K562 (cell line): ENCODE data around the gene MCM7. TPM values are rescaled to one million over a fixed set of nuclear protein-coding genes. Genes with fewer than 3 reads are reported as not detected.

Experiments
- ATAC-seq: fragments of 200-7000 bp; cut with Tn5 transposase; 3 replicates; pipeline ENCODE4 v1.9.1; 2020; ENCODE audit warnings: moderate library complexity
- BruUV-seq: library from RNA; stranded (reverse); fragments of 400-500 nt; replicated peaks from 2 replicates; lab custom pipeline; 2021; lab: Mats Ljungman, UMichigan
- CTCF ChIA-PET: fragments of 300-600 bp; formaldehyde crosslinking; extraction: SDS; loops from one replicate; lab custom pipeline; 2021; ENCODE audit warnings: low intra/inter-chr PET ratio; lab: Yijun Ruan, JAX
- POLR2A ChIA-PET: fragments of 300-600, 350-650 bp; sonication (Branson Sonifier 250); formaldehyde crosslinking; extraction: SDS; loops from one replicate; lab custom pipeline; 2021; ENCODE audit warnings: antibody characterized with exemption, inconsistent platforms; lab: Yijun Ruan, JAX
- DNase-seq, 4 experiments: peaks; one replicate each; pipeline versions ENCODE4 v3.0.0 to v3.0.0-alpha.2; 2011 to 2018; ENCODE audit warnings: low spot score in 3 of 4, mixed read lengths in 3 of 4; ENCODE audit errors: extremely low read depth in 1 of 4
- FAIRE-seq: peaks from 2 replicates; lab custom pipeline; 2011; peaks lifted over from hg19 to GRCh38; lab: Jason Lieb, UNC
- H2AFZ ChIP-seq: 2 replicates; pipeline ENCODE4 v1.6.0; 2011; ENCODE audit warnings: low read depth, low read length, control low read depth, inconsistent platforms
- H3K27ac ChIP-seq: fragments of 200-600 bp; 3 replicates; pipeline ENCODE4 v1.8.0; 2011; ENCODE audit warnings: low read depth, mild to moderate bottlenecking, control low read depth, inconsistent platforms, low read length, moderate library complexity, mixed read lengths; ENCODE audit errors: extremely low read depth
- H3K27me3 ChIP-seq, 2 experiments: fragments of 300-600 bp in 1 of 2; 2 replicates in 1 of 2; 3 replicates in 1 of 2; pipeline versions ENCODE4 v1.6.0 to v1.8.0; 2011; ENCODE audit warnings: inconsistent platforms in 2 of 2, low read length in 2 of 2, mild to moderate bottlenecking in 1 of 2, mixed read lengths in 1 of 2, moderate library complexity in 1 of 2; ENCODE audit not compliant: control insufficient read depth in 2 of 2, insufficient read depth in 2 of 2
- H3K36me3 ChIP-seq: fragments of 300-600 bp; 3 replicates; pipeline ENCODE4 v1.8.0; 2011; ENCODE audit warnings: mild to moderate bottlenecking, low read length, inconsistent platforms; ENCODE audit not compliant: control insufficient read depth, insufficient read depth
- H3K4me1 ChIP-seq, 2 experiments: fragments of 200-600 bp in 1 of 2; replicated peaks in 1 of 2; 2 replicates in 1 of 2; 3 replicates in 1 of 2; pipeline versions ENCODE4 v1.5.1 to v1.8.0; 2011; ENCODE audit warnings: inconsistent platforms in 2 of 2, low read length in 2 of 2, mild to moderate bottlenecking in 1 of 2, mixed read lengths in 1 of 2, moderate library complexity in 1 of 2; ENCODE audit not compliant: control insufficient read depth in 2 of 2, insufficient read depth in 2 of 2
- H3K4me2 ChIP-seq: 2 replicates; pipeline ENCODE4 v1.6.1; 2011; ENCODE audit warnings: low read length, control low read depth, inconsistent platforms, mixed read lengths; ENCODE audit not compliant: insufficient read depth
- H3K4me3 ChIP-seq: fragments of 200-600 bp; sonication (generic), shearing (Covaris generic); 2 replicates; pipeline ENCODE4 v1.5.1; 2016; ENCODE audit warnings: control low read depth, inconsistent platforms
- H3K79me2 ChIP-seq: fragments of 200-600 bp; 3 replicates; pipeline ENCODE4 v1.8.0; 2011; ENCODE audit warnings: low read length, inconsistent platforms; ENCODE audit not compliant: control insufficient read depth, insufficient read depth
- H3K9ac ChIP-seq, 2 experiments: 2 replicates each; pipeline versions ENCODE4 v1.6.0 to v1.6.1; 2011; ENCODE audit warnings: low read depth in 2 of 2, low read length in 2 of 2, control low read depth in 1 of 2, inconsistent platforms in 1 of 2, mild to moderate bottlenecking in 1 of 2, mixed read lengths in 1 of 2; ENCODE audit not compliant: insufficient read depth in 1 of 2
- H3K9me1 ChIP-seq: one replicate; pipeline ENCODE4 v1.6.0; 2011; ENCODE audit warnings: inconsistent platforms, mild to moderate bottlenecking, low read length, moderate library complexity; ENCODE audit not compliant: control insufficient read depth, insufficient read depth
- H3K9me3 ChIP-seq: replicated peaks from 2 replicates; pipeline ENCODE4 v1.5.1; 2011; ENCODE audit warnings: low read depth, low read length, inconsistent platforms; ENCODE audit not compliant: control insufficient read depth, insufficient read depth
- H4K20me1 ChIP-seq: replicated peaks from 2 replicates; pipeline ENCODE4 v1.6.1; 2011; ENCODE audit warnings: low read length, inconsistent platforms, mixed read lengths; ENCODE audit not compliant: control insufficient read depth, insufficient read depth
- ARID1B ChIP-seq: fragments of 450-650 bp; IDR thresholded peaks from 2 replicates; pipeline ENCODE4 v1.6.1; 2016; ENCODE audit warnings: antibody characterized with exemption, mild to moderate bottlenecking, inconsistent platforms
- CBFA2T2 ChIP-seq: fragments of 450-650 bp; conservative IDR thresholded peaks from 2 replicates; pipeline ENCODE4 v1.6.1; 2017; ENCODE audit warnings: mild to moderate bottlenecking
- CBFA2T3 ChIP-seq: fragments of 450-650 bp; IDR thresholded peaks from 2 replicates; pipeline ENCODE4 v1.6.1; 2017
- DACH1 ChIP-seq: fragments of 450-650 bp; IDR thresholded peaks from 2 replicates; pipeline ENCODE4 v1.6.1; 2018; ENCODE audit not compliant: partially characterized antibody
- FOXP4 ChIP-seq: sonication (generic); formaldehyde crosslinking; IDR thresholded peaks from 2 replicates; pipeline ENCODE4 v1.8.0; 2022; ENCODE audit warnings: mild to moderate bottlenecking, missing genetic modification reagents, borderline replicate concordance
- KDM1A ChIP-seq, 2 experiments: fragments of 450-650 bp; IDR thresholded peaks; 2 replicates each; pipeline ENCODE4 v1.6.1; 2016; ENCODE audit warnings: mild to moderate bottlenecking in 2 of 2
- MAFF ChIP-seq: IDR thresholded peaks from 2 replicates; pipeline ENCODE4 v1.6.1; 2012; ENCODE audit warnings: low read length, improper control_type of control experiment
- NCOR1 ChIP-seq: fragments of 450-650 bp; IDR thresholded peaks from 2 replicates; pipeline ENCODE4 v1.6.1; 2016; ENCODE audit warnings: mild to moderate bottlenecking, moderate library complexity
- NFE2 ChIP-seq: IDR thresholded peaks from 2 replicates; pipeline ENCODE4 v1.6.1; 2014; ENCODE audit warnings: antibody characterized with exemption, low read depth
- RBM39 ChIP-seq: fragments of 200-400 bp; formaldehyde crosslinking; optimal IDR thresholded peaks from 2 replicates; pipeline ENCODE3; 2018; ENCODE audit warnings: low read depth, low read length
- RCOR1 ChIP-seq, 2 experiments: IDR thresholded peaks; 2 replicates each; pipeline ENCODE4 v1.6.1; 2012; ENCODE audit warnings: low read depth in 2 of 2, low read length in 2 of 2, borderline replicate concordance in 1 of 2, improper control_type of control experiment in 1 of 2
- SOX6 ChIP-seq: fragments of 450-650 bp; IDR thresholded peaks from 2 replicates; pipeline ENCODE4 v1.6.1; 2014; ENCODE audit warnings: mild to moderate bottlenecking
- TAL1 ChIP-seq: fragments of 450-650 bp; IDR thresholded peaks from 2 replicates; pipeline ENCODE4 v1.6.1; 2016; ENCODE audit warnings: mild to moderate bottlenecking
- TCF3 ChIP-seq: sonication (generic); formaldehyde crosslinking; IDR thresholded peaks from 2 replicates; pipeline ENCODE4 v1.4.0; 2020; ENCODE audit warnings: mild to moderate bottlenecking, missing genetic modification reagents
- TFAP4 ChIP-seq: sonication (generic); formaldehyde crosslinking; IDR thresholded peaks from 2 replicates; pipeline ENCODE4 v1.8.0; 2022; ENCODE audit warnings: missing genetic modification reagents, mild to moderate bottlenecking, moderate library complexity, borderline replicate concordance
- WGBS: fragments of 100-300 bp; shearing (Covaris generic); methylation state at CpG from one replicate; pipeline ENCODE4 v1.1.6; 2016; ENCODE audit warnings: low coverage, mixed read lengths; ENCODE audit not compliant: insufficient coverage; ENCODE audit errors: missing lambda C conversion rate; 5-methylcytosine and 5-hydroxymethylcytosine counted together
- in situ Hi-C: fragments of 300-500 bp; cut with MboI; formaldehyde crosslinking; loops from 4 replicates; pipeline ENCODE4 v1.15.0; 2018; ENCODE audit warnings: inconsistent platforms, mixed read lengths
- intact Hi-C: fragments of 100-400 bp; cut with micrococcal nuclease; formaldehyde crosslinking; loops from 2 replicates; pipeline ENCODE4 v1.14.2; 2022
- polyA plus RNA-seq, 8 experiments: library from polyadenylated mRNA; depleted of rRNA in 4 of 8; stranded (reverse) in 5 of 8; unstranded in 3 of 8; fragments of >200 nt; fragmentation: Nextera tagmentation in 2 of 8; fragmentation: Illumina TruSeq in 1 of 8; extraction: Ambion mirVana in 2 of 8; extraction: Trizol in 1 of 8; gene quantifications; 2 replicates each; pipeline versions ENCODE4 v1.2.1 to v1.2.3, GENCODE V29; 2011 to 2014; ENCODE audit warnings: inconsistent platforms in 1 of 8, missing spikeins in 1 of 8
- total RNA-seq, 7 experiments: library from RNA; depleted of rRNA in 6 of 7; stranded (reverse); fragments of >200 nt in 6 of 7; fragmentation: Illumina TruSeq in 2 of 7; extraction: Trizol in 2 of 7; gene quantifications; 2 replicates each; pipeline versions ENCODE4 v1.2.1 to v1.2.3, GENCODE V29; 2011 to 2021; ENCODE audit warnings: low replicate concordance in 1 of 7
- TF ChIP-seq, protein P1 (sequence below): sonication (generic); formaldehyde crosslinking; IDR thresholded peaks from 2 replicates; pipeline ENCODE4 v1.8.0; 2023; ENCODE audit warnings: mild to moderate bottlenecking, missing genetic modification reagents

The MCM7 gene
- total and polyA plus RNA-seq, 9 of the 15 experiments (the other 6 are each of a cell fraction or from before 2014, with no cell fraction given): 329 to 856 (median 437) TPM

DNA sequence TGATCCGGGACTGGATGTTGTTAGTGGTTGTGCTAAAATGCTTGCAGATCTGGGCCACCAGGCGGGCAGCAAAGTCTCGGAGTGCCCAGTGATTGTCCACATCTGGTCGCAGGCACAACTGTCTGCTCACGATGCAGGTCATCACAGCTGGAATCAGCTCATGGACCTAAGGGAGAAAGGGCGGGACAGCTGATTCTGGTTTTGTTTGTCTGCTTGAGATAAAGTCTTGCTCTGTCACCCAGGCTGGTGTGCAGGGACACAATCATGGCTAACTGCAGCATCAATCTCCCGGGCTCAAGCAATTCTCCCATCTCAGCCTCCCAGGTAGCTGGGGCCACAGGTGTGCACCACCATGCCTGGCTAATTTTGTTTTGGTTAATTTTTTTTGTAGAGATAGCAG, 10.0 kb upstream of the MCM7 start:
- H3K9me1 ChIP-seq: peaks cover 3% of the 10 kb centered on the region
- DNase-seq (peak in 1 of 4 experiments; percentile 54), FAIRE-seq (peak; percentile 86), ATAC-seq (no peak)
- in situ Hi-C loops (loop anchor here (10.0 kb wide), 1 partner anchor 1724 kb away; no protein-coding TSS in a partner anchor), intact Hi-C loops (no loop called here)
- TF ChIP-seq RCOR1 (IDR thresholded peaks at IDR 0.05; ENCODE audit: borderline replicate concordance in 1 of 2, low read depth in 2 of 2, low read length in 2 of 2) (peak in 1 of 2 experiments; percentile 52; a peak in 1 of 4 replicates), RBM39 (no peak), CBFA2T2 (peak; percentile 61), TCF3 (CRISPR knock-in tag) (peak; percentile 61), MAFF (peak; percentile 35; the same call in 1 of the 2 replicates), KDM1A (IDR thresholded peaks at IDR 0.05) (peak; percentile 8 to 31; a peak in 2 of 4 replicates), TAL1 (peak; percentile 46; the same call in 1 of the 2 replicates), DACH1 (peak; percentile 17), CBFA2T3 (peak; percentile 78), NFE2 (peak; percentile 48; the same call in 1 of the 2 replicates), NCOR1 (peak; percentile 39; the same call in 1 of the 2 replicates), TFAP4 (CRISPR knock-in tag) (peak; percentile 91), ARID1B (peak; percentile 40), FOXP4 (CRISPR knock-in tag) (no peak), SOX6 (0 out of 2 replicates have a peak, but pooled peaks have one; percentile 14)
- TF ChIP-seq, protein P1, sequence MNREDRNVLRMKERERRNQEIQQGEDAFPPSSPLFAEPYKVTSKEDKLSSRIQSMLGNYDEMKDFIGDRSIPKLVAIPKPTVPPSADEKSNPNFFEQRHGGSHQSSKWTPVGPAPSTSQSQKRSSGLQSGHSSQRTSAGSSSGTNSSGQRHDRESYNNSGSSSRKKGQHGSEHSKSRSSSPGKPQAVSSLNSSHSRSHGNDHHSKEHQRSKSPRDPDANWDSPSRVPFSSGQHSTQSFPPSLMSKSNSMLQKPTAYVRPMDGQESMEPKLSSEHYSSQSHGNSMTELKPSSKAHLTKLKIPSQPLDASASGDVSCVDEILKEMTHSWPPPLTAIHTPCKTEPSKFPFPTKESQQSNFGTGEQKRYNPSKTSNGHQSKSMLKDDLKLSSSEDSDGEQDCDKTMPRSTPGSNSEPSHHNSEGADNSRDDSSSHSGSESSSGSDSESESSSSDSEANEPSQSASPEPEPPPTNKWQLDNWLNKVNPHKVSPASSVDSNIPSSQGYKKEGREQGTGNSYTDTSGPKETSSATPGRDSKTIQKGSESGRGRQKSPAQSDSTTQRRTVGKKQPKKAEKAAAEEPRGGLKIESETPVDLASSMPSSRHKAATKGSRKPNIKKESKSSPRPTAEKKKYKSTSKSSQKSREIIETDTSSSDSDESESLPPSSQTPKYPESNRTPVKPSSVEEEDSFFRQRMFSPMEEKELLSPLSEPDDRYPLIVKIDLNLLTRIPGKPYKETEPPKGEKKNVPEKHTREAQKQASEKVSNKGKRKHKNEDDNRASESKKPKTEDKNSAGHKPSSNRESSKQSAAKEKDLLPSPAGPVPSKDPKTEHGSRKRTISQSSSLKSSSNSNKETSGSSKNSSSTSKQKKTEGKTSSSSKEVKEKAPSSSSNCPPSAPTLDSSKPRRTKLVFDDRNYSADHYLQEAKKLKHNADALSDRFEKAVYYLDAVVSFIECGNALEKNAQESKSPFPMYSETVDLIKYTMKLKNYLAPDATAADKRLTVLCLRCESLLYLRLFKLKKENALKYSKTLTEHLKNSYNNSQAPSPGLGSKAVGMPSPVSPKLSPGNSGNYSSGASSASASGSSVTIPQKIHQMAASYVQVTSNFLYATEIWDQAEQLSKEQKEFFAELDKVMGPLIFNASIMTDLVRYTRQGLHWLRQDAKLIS (CRISPR knock-in tag): no peak
- H3K27ac ChIP-seq: no peak overlapping the region
- ChIA-PET CTCF (no interaction called here), POLR2A (interaction anchor here (1.5 to 5.9 kb wide), 2 partner anchors 9 to 14 kb away, joined by 6 to 47 read pairs; partner anchors contain the start of genes AP4M1 and MCM7)
- no peaks in the 10 kb centered on the region for H3K79me2 ChIP-seq
- H3K27me3 ChIP-seq: no peaks in the 10 kb centered on the region
- H3K4me3 ChIP-seq: no peak overlapping the region
- no peak overlapping the region for H3K4me2 ChIP-seq
- no peaks in the 10 kb centered on the region for H3K9me3 ChIP-seq
- no TSS peak for BruUV-seq
- 45% methylated on average over 6 of the region's 7 CpGs for WGBS
- H4K20me1 ChIP-seq: no peaks in the 10 kb centered on the region
- H2AFZ ChIP-seq: no peak overlapping the region
- H3K4me1 ChIP-seq: peaks cover 2 to 31% of the 10 kb centered on the region in 2 experiments; a peak in 4 of 5 replicates
- peak overlapping the region in 1 of 2 experiments; percentile 18; a peak in 2 of 4 replicates for H3K9ac ChIP-seq
- H3K36me3 ChIP-seq: peaks cover 75% of the 10 kb centered on the region; the same call in 2 of the 3 replicates
